ENCODE measurements around the gene LAMA5.

The LAMA5 gene

DNA sequence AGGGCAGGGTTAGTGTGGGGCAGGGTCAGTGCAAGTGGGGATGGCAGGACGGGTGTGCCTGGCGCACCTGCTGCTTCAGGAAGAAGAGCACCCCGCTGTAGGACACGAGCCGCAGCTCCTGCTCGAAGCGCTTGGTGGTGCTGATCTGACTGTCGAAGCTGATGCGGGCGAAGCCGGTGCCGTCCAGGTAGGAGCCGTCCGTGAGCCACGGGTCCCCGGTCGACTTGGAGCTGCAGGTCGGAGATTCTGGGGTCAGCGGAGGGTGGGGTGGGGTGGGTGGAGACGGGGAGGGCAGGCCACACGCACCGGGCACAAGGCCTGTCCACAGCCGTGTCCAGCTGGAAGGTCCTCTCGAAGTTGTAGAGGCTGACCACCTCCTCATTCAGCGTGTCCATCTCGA lies 54.1 kb downstream of the LAMA5 start:
- TF ChIP-seq SIN3A (IDR thresholded peaks at IDR 0.05; ENCODE audit: borderline replicate concordance, insufficient read depth, low read length) (no peak), POLR2AphosphoS5 (IDR thresholded peaks at IDR 0.05; ENCODE audit: low read depth, low read length) (no peak), REST (IDR thresholded peaks at IDR 0.05; ENCODE audit: insufficient read depth in 1 of 2, low read depth in 2 of 2, low read length in 2 of 2) (no peak), TAF1 (IDR thresholded peaks at IDR 0.05; ENCODE audit: borderline replicate concordance, insufficient read depth, low read length) (no peak), FOXP2 (optimal IDR thresholded peaks at IDR 0.05; ENCODE audit: borderline replicate concordance, extremely low read depth, extremely low read length, insufficient read depth) (no peak)

GRCh38 chr20:62312662-62312977 lies 54.5 kb downstream of the LAMA5 start:
- TF ChIP-seq REST (IDR thresholded peaks at IDR 0.05; ENCODE audit: insufficient read depth in 1 of 2, low read depth in 2 of 2, low read length in 2 of 2) = no peak
- no peak for TF ChIP-seq TAF1 (IDR thresholded peaks at IDR 0.05; ENCODE audit: borderline replicate concordance, insufficient read depth, low read length)
- no peak for TF ChIP-seq SIN3A (IDR thresholded peaks at IDR 0.05; ENCODE audit: borderline replicate concordance, insufficient read depth, low read length)
- no peak for TF ChIP-seq FOXP2 (optimal IDR thresholded peaks at IDR 0.05; ENCODE audit: borderline replicate concordance, extremely low read depth, extremely low read length, insufficient read depth)
- TF ChIP-seq POLR2AphosphoS5 (IDR thresholded peaks at IDR 0.05; ENCODE audit: low read depth, low read length) = no peak

DNA sequence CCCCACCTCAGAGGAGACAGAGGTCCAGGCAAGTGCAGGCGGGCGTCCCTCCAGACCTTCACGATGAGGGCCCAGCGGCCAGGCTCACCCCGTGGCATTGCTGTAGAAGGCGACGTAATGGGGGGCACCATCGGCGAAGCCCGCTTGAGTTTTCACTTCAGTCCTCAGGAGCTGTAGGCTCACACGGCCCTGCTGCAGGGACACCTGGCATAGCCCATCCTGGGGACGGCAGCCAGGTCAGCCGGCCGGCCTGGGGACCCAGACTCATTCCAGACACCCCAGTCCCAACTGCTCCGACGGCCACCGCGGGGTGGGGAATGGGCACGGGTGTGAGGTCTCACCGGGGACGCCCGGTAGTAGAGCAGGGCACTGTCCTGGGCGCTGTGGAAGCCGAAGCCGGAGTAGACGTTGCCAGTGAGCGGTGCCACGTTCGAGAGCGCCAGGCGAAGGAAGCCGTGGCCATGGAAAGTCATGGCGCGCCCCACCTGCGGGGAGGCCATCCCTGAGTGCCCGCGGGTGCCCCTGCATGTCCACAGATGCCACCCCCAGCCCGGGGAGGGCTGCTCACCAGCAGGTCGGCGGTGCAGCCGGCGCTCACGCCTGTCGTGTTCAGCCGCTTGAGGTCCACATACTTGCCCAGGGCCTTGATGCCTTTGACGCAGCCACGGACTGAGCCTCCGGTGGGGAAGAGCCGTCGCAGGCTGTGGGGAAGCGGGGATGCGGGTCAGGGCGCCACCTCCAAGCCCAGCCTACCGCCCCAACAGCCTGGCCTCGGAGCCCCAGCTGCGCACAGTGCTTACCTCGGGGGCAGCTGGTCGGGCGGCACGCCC lies 55.1 kb downstream of the LAMA5 start:
- TF ChIP-seq SIN3A (IDR thresholded peaks at IDR 0.05; ENCODE audit: borderline replicate concordance, insufficient read depth, low read length) (no peak), REST (IDR thresholded peaks at IDR 0.05; ENCODE audit: insufficient read depth in 1 of 2, low read depth in 2 of 2, low read length in 2 of 2) (no peak), TAF1 (IDR thresholded peaks at IDR 0.05; ENCODE audit: borderline replicate concordance, insufficient read depth, low read length) (no peak), FOXP2 (optimal IDR thresholded peaks at IDR 0.05; ENCODE audit: borderline replicate concordance, extremely low read depth, extremely low read length, insufficient read depth) (no peak)

DNA sequence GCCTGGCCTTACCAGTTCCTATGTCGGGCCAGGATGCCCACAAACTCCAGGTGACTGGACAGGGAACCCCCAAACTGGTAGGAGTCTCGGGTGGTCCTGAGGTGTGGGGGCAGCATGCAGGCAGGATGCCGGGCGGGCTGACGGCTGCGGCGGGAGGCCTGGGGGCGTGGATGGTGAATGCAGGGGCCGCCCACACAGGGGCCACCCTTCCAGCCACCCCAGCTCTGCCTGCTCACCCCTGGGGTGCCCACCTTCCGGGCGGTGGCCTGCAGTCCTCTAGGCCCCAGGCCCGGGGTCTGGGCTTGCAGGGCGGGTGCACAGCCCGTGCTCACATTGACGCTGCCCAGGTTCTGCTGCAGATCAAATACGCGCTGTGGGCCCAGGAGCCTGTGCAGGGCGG lies 56.0 kb downstream of the LAMA5 start:
- TF ChIP-seq TAF1 (IDR thresholded peaks at IDR 0.05; ENCODE audit: borderline replicate concordance, insufficient read depth, low read length) (no peak), FOXP2 (optimal IDR thresholded peaks at IDR 0.05; ENCODE audit: borderline replicate concordance, extremely low read depth, extremely low read length, insufficient read depth) (no peak), SIN3A (IDR thresholded peaks at IDR 0.05; ENCODE audit: borderline replicate concordance, insufficient read depth, low read length) (no peak), POLR2AphosphoS5 (IDR thresholded peaks at IDR 0.05; ENCODE audit: low read depth, low read length) (no peak), REST (IDR thresholded peaks at IDR 0.05; ENCODE audit: insufficient read depth in 1 of 2, low read depth in 2 of 2, low read length in 2 of 2) (no peak)

All from PFSK-1 (cell line).